NCI-H524 (cell line): Measurements from ENCODE around the gene TBCD.

Source experiments
- DNase-seq, 2 experiments: peaks; one replicate each; lab custom pipeline; 2025; lab: John Stamatoyannopoulos, UW

The TBCD gene

DNA sequence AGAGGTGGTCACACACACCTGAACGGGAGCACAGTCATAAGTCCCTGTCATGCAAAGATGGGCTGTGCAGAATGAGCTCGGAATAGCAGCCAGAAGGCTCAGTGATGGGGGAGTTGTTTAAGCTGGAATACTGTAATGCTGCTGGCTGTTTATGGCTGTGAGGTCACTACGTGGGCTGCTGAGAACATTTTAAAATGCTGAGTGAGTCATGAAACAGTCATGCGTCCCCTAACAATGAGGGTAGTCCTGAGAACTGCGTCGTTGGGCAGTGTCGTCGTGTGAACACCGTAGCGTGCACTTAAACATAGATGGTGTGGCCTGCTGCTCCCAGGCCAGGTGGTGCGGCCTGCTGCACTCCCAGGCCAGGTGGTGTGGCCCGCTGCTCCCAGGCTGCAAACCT is 39.7 kb downstream of the TBCD start:
- no peak for DNase-seq

DNA sequence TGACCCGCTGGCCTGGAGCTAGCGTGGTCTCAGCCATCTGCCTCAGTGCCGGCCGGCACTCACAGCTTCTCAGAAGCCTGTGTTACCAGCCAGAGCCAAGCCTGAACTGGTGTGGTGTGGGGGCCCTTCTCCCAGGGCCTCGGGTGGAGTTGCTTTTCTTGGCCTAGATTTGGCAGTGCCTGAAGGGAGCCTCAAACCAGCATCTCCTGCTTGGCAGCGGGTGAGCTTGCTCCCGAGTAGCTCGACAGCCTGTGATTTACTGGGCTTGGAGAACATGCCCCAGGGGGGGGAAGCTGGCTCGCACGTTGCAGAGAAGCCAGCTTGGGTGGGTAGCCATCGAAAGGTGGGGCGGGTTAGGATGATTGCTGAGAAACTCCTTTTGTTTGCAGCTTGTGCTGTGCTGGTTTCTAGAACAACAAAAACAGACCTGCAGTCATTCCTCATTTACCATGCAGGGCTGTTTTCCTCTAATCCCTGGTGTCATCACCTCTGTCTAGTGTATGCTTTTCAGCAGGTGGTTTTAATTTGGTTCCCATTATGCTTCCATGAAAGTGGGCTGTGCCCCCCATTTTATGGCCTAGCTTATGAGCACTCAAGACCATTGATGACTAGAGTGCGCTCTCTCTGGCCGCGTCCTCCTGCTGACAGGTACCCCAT is 42.2 kb downstream of the TBCD start:
- DNase-seq: no peak

DNA sequence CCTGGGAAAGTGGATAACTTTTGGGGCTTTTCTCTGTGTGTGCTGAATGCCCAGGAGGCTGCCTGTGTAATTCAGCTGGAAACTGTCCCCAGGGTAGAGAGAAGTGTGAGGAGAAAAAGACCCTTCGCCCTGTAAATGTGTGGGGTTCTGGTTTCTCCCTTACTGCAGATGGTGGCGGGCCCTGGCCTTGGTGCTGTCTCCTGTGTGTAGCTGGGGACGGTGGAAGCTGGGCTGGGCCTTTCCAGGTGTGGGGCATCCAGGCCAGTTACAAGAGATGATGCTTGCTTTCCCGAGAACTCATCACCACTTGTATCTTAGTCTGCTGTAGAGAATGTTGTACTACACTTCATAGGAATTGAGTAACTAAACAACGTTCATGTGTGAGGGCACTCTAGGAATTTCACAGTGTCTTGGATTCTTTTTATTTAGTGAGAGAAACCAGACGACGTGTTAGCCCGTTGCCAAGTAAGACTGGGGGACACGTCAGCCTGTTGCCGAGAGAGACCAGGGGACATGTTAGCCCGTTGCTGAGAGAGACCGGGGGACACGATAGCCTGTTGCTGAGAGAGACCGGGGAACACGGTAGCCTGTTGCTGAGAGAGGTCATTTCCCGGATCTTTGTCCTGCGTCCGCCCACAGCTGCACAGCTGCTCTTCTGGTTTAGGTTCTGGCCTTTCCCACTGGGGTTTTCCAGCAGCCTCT is 43.1 kb downstream of the TBCD start:
- no peak for DNase-seq

DNA sequence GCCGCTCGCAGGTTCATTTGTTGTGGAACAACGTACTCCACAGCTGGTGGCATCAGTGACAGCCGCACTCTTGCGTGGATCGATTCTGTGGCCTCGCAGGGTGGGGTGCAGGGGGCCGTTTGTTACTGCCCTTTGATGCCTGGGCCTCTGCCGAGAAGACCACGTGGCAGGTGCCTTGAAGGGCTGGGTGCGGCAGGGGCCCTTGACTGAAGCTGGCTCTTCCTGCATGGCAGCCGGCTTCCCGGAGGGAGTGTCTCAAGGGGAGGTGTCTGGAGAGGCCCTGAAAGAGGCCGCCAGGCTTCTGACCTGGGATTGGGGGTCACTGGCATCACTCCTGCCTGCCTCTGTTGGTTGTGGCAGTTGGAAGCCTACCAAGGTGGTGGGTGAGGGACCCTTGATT is 43.8 kb downstream of the TBCD start:
- no peak for DNase-seq

DNA sequence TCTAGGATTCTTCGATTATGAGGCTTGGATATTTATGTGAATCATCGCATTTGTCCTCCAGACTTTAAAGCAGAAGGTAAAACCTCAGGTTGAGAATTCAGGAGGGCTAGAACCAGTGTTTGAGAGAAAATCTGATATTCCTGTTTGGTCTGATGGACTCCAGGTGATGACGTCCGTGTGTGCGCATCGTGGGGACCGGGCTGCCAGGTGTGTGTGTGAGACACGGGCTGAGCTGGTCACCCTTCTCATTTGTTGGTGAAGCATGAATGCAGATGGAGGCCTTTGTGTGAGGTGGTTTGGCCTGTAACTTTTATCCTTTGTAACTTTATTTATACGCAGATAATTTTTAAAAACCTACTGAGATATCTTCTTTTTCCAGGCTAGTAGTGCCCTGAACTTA is 45.2 kb downstream of the TBCD start:
- DNase-seq: no peak

DNA sequence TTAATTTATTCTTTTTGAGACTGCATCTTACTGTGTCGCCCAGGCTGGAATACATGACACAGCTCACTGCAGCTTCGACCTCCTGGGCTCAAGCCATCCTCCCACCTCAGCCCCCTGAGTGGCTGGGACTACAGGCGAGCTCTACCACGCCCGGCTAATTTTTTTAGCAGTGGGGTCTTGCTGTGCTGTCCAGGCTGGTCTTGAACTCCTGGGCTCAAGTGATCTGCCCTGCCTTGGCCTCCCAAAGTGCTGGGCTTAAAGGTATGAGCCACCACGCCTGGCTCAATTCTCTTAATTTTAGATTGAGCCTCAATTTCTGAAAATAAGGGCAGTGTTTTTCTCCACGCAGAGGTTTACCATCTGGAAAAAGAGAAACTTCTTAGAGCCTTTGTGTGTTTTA is 46.9 kb downstream of the TBCD start:
- no peak for DNase-seq

DNA sequence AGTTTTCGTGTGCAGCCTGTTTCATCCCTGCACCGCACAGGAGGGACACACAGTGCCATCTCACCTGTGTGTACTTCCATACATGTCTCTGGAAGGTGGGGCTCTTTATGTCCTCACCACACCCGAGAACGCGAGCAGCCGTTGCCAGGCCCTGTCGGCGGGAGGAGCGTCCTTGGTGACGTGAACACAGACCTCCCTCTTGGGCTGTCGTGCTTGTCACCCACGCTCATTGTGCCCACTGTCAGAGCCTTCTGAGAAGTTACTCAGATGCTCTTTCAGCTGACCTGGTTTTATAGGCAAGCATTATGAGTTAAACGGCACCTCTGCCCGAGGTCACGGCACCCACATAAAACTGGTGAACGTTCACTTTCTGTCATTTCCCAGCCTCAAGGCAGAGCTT is 47.7 kb downstream of the TBCD start:
- no peak for DNase-seq

DNA sequence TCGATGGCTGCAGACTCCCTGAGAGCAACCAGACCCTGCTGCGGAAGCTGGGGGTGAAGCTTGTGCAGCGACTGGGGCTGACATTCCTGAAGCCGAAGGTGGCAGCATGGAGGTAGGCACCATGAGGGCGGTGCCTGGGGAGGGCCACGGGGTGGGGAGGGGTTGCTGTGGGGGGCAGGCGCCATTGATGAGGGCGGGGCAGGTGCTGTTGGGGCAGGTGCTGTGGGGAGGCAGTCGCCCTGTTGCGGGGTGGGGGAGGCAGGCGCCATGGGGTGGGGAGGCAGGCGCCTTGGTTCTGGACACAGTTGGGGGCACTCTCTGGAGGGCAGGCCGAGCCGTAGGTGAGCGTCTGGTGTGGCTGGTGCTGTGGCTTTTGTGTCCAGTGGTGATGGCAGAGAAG is 49.0 kb downstream of the TBCD start:
- no peak for DNase-seq

DNA sequence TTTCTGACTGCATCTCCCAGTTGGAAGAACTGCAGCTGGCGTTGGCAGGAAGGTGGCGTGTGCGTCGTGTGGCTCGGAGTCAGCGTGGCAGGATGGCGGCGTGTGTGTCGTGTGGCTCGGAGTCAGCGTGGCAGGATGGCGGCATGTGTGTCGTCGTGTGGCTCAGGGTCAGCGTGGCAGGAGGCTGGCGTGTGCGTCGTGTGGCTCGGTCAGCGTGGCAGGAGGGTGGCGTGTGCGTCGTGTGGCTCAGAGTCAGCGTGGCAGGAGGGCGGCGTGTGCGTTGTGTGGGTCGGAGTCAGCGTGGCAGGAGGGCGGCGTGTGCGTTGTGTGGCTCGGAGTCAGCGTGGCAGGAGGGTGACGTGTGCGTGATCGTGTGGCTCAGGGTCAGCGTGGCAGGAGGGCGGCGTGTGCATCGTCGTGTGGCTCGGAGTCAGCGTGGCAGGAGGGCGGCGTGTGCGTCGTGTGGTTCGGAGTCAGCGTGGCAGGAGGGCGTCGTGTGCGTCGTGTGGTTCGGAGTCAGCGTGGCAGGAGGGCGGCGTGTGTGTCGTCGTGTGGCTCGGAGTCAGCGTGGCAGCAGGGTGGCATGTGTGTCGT is 49.6 kb downstream of the TBCD start:
- DNase-seq: no peak

DNA sequence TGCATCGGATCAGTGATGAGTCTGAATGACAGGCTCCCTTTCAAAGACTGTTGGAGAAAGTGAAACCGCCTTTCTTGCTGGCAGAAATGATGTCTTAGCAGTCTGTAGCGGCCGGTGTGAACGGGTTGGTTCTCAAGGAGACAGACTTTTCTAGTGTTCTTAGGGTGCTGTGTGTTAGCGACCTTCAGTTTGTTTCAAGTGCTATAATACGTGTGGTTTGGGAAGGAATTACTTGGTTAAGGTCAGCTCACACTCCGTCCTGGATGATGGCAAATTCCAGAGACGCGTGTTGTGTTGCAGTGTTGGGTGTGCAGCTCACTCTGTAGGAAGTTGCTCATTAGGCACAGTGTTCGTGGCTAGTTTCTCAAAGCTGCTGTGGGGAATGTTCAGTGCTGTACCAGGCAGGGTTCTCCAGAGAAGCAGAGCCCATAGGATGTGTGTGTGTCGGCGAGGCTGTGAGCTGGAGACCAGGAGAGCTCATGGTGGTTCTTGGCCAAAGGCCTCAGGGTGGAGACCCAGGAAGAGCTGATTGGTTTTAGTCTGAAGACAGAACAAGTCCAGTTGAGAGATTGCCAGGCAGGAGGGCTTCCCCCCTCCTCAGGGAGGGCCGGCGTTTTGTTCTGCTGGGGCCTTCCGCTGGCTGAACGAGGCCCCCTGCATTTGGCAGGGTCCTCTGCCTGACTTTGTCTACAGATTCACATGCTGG is 50.4 kb downstream of the TBCD start:
- no peak for DNase-seq

DNA sequence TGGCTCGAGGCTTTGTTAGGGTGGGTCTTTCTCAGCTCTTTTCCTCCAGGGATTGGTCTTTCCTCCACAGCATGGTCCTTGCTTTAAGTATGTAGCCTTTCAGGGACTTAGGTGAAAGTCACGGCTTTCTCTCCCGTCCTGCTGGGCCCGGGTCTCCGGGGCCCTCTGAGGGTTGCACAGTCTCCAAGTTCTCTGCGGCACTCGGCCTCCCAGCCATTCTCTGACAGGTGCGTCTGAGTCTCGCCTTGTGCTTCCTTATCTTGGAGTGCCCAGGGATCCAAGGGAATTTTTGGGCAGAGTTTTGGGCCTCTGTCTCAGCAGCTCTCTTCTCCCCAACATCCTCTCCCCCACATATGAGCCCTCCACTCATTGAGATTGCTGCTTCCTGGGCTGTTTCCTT is 51.3 kb downstream of the TBCD start:
- no peak for DNase-seq

DNA sequence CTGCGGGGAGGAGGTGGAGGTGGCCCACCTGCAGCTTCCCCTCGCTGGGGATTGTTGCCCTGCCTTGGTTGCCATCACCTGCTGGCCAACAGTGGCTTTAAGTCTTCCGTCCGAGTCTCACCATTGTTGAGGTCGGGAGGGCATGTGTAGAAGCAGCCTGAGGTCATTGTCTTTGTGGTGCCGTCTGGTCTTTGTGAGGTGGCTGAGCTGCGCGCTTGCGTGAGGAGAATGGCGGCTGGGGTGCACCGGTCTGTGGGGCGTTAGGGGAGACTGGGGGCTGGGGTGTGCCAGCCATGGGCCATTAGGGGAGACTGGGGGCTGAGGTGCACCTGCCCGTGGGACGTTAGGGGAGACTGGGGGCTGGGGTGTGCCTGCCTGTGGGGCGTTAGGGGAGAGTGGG is 51.7 kb downstream of the TBCD start:
- no peak for DNase-seq

DNA sequence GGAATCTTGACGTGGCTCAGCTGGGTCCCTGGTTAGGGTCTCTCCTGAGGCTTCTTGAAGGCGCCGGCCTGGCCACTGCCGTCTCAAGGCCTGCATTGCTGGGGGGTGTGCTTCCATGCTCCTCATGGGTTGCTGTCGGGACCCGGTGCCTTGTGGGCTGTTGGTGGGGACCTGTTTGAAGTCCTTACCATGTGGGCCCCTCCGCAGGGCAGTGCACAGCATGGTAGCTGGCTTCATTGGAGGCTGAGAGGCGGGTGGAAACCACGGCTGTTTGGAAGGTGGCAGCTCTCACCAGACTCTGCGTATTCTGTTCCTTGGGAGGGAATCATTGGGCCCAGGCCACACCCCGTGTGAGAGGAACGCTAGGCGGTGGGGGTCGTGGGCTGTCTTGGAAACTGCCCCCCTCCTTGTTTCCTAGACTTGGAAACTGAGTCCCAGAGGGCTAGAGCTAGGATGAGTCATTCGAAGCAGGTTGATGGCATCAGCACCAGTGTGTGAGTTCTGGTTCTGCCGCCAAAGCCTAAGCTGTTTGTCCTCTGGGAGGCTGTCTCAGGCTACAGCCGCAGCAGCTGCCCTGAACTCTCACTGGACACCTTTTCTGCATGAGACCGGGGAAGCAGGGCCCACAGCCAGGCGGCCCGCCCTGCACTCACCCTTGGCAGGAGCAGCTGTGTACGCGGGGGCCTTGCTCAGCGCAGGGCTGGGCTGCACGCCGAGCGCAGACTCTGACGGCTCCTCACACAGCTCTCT is 52.8 kb downstream of the TBCD start:
- no peak for DNase-seq

DNA sequence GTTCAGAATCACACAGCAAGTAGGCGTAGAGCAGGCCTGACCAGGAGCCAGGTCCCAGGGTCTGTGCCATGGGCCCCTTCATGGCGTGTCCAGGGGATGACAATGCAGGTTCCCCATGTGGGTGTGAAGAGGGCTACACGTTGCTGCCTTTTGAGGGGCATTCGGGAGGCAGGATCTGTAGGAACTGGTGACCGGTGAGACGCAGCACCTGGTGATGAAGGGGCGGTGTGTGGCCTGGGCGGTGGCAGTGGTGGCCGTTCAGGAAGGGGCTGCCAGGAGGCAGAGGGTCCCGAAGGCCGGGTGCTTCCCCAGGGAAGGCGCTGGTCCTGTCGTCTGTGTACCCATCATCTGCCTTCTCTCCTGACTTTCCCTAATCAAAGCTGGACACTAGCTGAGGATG is 53.4 kb downstream of the TBCD start:
- no peak for DNase-seq

DNA sequence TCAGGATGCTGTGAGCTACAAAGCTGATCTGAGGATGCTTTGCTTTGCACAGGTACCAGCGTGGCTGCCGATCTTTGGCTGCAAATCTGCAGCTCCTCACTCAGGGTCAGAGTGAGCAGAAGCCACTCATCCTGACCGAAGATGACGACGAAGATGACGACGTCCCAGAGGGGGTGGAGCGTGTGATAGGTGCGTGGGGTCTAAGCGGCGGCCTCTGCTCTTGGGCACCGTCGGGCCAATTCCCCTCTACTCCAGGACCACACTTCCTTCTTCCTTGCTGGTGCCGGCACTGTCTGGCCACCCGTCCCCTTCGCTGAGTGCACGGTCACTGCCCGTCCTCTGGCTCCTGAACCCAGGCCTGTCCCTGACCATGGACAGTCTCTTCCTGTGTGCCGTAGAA is 54.0 kb downstream of the TBCD start:
- DNase-seq: no peak

DNA sequence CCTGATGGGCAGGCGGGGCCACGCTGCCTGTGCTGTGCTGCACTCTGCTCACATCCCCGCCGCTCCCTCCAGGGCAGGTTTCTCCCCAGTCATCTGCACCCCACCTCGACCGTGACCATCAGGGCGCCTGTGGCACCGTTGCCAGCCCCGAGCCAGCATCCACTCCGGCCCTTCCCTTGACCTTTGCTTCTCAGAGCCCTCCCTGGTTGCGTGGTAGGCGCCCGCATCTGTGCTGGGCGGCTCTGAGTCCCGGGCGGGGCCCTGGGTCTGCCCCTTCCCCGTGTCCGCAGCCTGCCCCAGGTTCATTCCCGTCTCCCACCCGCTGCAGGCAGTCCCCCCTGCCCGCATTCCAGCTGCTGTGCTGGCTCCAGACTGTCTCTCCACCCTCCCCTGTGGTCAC is 54.8 kb downstream of the TBCD start:
- DNase-seq: no peak

DNA sequence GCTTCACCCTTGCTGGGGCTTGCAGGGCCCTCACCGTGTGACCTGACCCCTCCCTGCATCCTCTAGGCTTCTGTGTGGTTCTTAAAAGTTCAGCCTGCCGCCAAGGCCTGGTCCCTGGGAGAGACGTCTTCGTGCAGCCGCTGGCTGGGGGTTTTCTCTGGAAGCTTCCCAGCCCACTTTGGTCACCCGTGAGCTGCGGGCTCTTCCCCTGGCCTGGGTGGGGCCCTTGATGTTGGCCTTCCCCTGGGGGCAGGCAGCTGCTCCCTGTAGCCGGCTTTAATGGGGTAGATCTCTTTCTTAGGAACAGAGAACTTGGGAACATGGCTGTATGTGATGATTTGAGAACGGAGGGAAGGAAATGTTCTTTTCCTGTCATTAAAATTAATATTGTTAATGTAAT is 55.2 kb downstream of the TBCD start:
- DNase-seq: no peak

DNA sequence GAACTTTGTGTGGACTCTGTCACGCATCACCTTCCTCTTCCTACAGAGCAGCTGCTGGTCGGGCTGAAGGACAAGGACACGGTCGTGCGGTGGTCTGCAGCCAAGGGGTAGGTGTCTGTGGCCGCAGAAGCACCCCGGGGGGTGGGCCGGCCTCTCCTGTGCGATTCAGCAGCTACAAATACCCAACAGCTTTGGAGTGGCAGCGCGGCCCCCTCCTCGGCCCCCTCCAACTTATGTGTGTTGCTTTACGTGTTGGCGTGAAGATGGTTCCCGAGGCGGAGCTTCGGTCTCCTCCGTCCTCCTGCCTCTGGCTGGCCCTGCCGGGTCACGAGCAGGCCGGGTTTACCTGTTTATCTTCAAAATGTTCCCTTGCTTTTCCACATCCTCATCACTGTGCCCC is 55.7 kb downstream of the TBCD start:
- DNase-seq: no peak

DNA sequence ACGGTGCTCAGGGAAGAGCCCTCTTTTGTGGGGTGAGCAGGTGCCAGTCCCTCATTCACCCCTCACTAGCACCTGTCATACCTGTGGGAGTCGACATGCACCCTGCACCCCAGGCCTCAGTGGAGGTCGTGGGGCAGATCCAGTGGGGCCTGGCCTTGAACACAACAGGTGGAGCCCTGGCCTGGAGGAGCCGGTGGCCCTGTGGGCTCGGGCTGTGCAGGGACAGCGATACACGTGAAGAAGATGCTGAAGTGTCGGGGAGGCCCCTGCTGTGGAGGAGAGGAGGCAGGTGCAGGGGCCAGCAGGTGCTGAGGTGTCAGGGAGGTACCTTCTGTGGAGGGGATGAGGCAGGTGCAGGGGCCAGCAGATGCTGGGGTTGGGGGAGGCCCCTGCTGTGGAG is 56.1 kb downstream of the TBCD start:
- no peak for DNase-seq

DNA sequence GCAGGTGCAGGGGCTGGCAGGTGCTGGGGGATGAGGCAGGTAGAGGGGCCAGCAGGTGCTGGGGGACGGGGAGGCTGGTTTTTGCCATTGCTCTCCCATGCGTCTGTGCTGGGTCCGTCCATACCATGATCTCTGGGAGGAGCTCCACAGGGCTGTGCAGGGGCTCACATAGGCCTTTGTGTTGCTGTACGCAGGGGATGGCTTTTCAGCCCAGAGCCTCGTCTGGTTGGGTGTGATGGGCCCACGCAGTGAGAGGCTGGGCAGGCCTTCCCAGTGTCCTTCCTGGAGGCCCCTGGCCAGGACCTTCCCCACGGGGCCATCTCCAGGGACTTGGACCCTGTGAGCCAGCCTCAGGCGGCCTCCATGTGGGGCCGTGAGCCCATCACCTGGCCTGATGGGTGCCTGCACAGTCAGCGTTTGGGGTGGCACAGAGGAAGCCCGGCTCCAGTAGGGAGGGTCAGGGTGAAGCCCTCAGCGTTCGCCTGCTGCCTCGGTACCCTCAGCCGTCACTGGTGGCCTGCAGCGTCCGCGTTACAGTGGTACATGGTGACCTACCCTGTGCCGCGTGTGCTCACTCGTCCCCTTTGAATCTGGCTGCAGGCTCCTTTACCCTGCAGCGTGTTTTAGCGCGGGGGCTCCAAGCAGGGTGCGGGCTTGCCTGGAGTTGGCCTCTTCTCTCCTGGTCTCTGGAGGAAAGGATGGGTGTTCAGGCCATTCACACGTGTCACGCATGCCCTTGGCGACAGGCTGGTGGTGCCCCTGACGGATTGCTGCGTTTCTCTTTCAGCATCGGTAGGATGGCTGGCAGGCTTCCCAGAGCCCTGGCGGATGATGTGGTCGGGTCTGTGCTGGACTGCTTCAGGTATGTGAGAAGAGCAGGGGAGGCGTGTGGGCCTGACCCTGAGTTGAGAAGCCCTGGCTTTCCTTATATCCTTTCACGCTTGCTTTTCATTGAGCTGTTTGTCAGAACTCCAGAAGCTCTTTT is 57.3 kb downstream of the TBCD start:
- DNase-seq: no peak
